Hepatic stellate cell (primary cell): Measurements from ENCODE around the gene GP9.

Source experiments
- DNase-seq: peaks from one replicate; pipeline ENCODE4 v3.0.0; 2011; ENCODE audit warnings: low spot score

The GP9 gene

DNA sequence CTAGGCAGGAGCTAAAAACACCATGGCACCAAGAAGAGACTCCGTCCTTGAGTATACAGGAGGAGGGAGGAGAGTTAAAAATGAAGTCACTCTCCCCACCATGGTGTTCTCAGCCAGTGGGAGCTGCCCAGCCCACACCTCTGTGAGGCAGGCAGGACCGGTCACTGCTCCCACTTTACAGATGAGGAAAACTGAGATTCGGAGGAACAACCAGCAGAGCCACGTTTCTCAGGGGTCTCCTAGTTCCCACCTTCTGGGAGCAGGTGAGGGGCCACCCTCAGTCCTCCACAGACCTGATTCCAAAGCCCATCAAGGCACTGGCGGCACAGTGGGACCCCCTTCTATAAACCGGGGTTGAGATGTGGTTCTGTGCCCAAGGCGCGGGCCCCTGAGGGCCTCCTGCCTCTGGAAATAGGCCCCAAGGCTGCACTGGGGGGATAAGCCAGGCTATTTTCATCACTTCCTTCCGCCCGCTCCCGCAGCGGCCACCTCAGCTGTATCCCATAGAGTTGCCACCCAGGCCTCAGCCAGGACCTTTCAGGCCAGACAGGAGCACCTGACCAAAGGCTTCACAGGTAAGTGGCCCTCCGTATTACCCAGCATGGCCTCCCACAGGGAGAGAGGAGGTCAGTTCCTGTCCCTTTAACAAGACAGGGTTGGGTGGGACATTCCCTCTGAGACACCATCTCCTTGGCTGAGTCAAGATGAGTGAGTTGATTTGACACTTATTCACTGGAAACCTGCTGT, at the start of gene GP9:
Gene GP9 (plus strand): TSS at position 504 of the 747 bp plus-strand sequence. CDS start 961 bp downstream, outside the sequence.
- no peak for DNase-seq

GRCh38 chr3:129013491-129013891, 47.1 kb upstream of the GP9 start:
- DNase-seq = peak; percentile 47

DNA sequence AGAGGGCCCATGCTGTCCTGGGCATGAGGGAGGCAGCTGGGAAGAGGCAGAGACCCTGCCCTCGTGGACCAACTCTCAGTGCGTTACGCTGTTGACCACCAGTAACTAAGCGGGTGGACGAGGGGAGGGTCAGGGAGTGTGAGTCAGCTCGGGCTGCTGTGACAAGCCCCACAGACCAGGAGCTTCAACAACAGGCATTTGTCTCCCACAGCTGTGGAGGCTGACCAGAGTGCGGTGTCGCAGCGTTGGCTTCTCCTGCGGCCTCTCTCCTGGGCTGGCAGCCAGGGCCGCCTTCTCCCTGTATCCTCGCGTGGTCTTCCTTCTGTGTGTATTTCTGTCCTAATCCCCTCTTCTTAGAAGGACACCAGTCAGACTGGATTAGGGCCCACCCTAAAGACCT, 46.4 kb upstream of the GP9 start:
- DNase-seq = no peak

GRCh38 chr3:129014793-129015345, 45.7 kb upstream of the GP9 start:
- no peak for DNase-seq

- DNase-seq = no peak
Measured at GRCh38 chr3:129015388-129016105, 45.0 kb upstream of the GP9 start.

DNA sequence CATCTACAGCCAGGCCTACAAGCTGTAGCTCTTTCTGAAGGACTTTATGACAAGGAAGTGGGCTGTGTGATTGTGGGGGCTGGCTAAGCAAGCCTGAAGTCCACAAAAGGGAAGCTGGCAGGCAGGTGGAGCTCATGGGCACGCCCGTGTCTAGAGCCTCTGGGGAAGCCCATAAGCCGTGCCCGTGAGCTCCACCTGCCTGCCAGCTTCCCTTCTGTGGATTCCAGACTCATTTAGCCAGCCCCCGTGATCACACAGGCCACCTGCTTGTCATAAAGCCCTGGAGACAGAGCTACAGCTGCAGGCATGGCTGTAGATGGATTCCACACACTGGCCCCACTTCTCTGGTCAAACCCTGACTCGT, 44.2 kb upstream of the GP9 start:
- no peak for DNase-seq

DNA sequence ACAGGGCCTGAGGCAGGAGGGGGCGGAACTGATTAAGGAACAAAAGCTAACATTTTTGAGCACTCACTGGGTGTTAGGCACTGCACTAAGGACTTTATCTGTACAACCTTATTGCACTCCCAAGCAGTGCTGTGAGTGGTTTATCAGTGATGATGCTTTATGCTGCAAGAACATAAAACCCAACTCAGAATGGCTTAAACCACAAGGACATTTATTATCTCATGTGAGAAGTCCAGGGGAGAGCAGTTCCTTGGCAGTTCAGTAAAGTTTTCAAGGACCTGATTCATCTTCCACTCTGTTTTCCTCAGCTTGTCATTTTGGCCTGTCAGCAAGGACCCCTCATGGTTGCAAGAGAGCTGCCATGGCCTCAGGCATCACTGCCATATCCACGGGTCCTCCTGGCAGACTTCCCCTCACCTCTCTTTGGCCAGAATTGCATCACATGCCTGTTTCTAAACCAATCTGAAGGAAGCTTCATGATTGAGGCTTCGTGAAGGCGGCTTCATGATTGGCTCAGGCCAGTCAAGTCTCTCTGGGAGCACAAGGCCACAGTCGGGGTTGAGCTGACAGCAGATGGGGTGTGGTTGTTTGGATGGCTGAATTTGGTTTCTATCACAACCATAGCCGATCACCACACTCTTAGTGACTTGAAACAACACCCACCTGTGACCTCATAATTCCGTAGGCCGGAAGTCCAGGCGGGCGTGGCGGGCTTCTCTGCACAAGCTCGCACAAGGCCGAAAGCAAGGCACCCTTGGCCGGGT, 43.7 kb upstream of the GP9 start:
- DNase-seq = no peak

GRCh38 chr3:129017484-129017899, 43.1 kb upstream of the GP9 start:
- DNase-seq = no peak

- DNase-seq = no peak
Measured at GRCh38 chr3:129018271-129018670, 42.3 kb upstream of the GP9 start.

DNA sequence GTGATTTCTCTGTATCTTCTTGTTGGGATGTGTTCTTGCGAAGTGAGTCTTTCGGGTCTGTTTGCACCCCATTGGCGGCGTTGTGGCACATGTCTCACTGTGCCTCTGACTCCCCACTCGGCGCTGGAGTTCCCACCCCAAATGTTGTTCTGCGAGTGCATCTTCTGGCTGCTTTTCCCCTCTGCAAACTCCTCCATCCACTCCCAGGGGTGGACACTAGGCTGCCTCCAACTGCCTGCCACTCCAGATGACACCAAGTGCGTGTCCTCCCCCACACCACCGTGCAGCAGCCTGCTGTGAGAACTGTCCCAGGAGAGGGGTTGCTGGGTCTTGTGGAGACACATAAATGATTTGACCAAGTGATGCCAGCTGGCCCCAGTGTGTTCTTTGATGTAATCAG, 41.8 kb upstream of the GP9 start:
- DNase-seq = no peak

- DNase-seq = no peak
Measured at GRCh38 chr3:129019266-129019665, 41.3 kb upstream of the GP9 start.

DNA sequence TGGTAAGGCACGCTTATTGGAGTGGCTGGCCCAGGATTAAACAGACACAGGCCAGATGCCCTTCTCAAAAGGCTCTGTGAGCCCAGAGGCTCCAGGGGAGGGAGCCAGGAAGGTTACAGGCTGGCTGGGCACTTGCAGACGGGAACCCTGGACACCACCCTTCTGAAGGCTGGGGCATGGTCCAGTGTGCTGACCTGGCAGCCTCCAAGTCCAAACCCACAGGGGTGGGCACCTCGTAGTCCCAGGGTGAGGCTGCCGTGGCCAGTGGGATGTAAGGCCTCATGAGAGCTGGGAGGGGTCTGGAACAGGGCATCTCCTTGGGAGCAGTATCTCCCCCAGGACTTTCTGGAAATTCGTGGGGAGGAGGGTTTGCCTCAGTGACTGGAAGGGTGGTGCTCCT, 39.9 kb upstream of the GP9 start:
- no peak for DNase-seq

DNA sequence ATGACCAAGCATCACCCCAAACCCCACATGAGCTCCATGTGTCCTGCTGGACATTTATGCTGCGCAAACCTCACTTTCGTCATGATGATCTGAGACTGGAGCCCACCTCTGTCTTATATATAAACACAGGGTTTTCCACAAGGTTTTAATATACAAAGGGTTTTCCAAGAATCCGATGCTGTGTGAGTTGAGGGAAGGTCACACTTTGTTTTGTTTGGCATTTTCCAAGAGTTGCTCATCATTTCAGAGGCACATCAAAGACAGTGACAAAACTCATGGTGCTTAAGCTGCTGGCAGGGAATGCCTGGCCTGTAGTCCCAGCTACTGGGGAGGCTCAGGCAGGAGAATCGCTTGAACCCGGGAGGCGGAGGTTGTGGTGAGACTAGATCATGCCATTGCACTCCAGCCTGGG, 39.4 kb upstream of the GP9 start:
- DNase-seq = no peak

DNA sequence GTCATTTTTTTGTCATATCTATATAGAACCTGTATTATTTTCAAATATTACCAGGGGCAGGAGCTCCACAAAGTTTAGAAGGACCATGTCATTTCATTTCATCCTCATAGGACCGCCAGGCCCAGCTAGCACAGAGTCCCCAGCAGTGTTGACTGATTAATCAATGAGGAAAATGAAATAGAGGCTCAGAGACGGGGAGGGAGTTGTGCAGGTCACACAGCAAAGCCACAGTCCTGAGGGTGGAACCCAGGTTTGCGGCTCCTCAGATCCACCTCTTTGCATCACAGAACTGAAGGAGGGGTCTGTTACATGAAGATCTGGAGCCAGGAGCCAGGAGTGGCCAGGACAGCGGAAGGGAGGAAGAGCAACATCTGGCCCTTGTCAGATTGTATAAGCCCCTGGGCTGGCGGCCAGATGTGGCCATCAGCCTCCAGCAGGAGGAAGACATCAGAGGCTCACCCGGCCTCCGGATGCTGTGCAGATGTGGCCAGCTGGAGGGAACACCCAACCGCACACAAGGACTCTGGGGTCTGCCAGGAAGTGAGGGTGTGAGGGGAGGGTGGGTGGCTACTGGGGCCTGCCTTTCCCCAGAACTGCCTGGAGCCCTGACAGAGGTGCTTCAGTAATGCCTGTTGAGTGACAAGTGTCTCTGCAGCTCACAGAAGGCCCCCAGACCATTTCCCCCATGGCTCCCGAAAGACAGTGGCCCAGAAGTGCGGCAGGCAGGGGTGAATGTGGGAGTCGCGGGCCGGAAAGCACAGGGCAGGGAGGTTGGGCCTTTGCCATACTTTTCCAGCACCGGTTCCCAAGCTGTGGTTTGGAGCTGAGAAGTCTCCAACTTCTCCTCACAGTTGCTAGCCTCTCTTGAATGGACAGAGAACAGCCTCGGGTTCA, 38.2 kb upstream of the GP9 start:
- no peak for DNase-seq

GRCh38 chr3:129023008-129023358, 37.6 kb upstream of the GP9 start:
- DNase-seq = no peak

DNA sequence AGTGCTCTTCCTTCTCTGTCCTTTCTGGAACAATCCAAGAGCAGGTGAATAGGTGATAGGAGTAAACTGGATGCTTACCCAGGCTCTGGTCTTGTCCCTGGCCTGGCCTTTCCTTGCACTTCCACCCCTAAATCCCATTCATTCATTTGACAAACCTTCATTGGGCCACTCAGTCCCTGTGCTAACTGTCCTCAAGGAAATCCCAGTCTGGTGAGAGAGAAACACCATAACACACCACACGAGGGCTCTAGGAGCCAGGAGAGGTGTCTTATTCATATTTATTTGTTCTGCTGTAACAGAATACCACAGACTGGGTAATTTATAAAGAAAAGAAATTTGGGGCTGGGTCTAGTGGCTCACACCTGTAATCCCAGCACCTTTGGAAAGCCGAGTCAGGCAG, 36.7 kb upstream of the GP9 start:
- peak; percentile 58 for DNase-seq

- DNase-seq = no peak
Measured at GRCh38 chr3:129025108-129025507, 35.5 kb upstream of the GP9 start.

- no peak for DNase-seq
Measured at GRCh38 chr3:129025691-129026435, 34.7 kb upstream of the GP9 start.

DNA sequence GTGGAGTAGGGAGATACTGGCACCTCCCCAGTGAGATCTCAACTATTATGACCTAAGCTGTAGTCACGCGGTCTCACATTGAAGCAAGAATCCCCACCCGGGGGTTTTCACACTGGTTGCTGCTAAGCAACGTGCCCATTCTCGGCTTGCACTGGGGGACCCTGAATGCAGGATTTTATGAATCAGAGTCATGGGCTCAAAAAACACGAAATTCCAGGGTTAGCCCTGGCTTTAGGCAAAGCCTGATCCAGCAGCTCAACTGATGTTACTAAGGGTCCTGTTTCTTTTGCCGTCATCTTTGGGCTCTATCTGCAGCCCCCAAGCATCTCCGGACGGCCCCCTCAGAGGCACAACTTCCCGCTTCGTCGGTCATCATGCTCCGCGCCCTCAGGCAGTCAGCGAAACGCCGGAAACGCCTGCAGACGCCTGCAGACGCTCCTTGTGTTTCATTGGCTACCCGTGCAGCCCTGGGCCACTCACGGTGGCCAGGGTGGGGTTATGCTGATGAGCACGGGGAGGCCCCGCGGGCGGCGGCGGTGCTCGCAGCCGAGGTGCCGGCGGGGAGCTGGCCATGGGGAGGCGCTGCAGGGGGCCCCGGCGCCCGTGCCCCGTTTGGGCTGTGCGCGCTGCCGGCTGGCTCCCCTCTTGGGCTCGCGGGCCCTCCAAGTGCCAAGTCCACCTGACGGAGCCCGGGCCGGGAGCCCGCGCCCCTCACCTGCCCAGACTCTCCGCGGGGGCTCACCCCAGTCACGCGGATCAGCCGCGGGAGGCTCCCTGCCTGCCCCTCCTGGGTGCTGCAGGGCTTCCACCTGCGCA, 33.6 kb upstream of the GP9 start:
- DNase-seq = peak; percentile 91

DNA sequence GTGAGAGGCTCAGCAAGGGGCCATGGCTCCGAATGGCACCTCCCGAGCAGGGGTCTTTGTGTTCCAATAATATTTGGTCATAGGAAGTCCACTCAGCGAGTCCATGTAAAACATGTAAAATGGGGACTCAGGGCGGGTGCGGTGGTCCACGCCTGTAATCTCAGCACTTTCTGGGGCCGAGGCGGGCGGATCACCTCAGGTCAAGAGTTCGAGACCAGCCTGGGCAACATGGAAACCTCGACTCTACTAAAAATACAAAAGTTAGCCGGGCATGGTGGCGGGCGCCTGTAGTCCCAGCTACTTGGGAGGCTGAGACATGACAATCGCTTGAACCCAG, 33.1 kb upstream of the GP9 start:
- DNase-seq = no peak
